ENCODE results near the gene FMN2.

Gene FMN2

DNA sequence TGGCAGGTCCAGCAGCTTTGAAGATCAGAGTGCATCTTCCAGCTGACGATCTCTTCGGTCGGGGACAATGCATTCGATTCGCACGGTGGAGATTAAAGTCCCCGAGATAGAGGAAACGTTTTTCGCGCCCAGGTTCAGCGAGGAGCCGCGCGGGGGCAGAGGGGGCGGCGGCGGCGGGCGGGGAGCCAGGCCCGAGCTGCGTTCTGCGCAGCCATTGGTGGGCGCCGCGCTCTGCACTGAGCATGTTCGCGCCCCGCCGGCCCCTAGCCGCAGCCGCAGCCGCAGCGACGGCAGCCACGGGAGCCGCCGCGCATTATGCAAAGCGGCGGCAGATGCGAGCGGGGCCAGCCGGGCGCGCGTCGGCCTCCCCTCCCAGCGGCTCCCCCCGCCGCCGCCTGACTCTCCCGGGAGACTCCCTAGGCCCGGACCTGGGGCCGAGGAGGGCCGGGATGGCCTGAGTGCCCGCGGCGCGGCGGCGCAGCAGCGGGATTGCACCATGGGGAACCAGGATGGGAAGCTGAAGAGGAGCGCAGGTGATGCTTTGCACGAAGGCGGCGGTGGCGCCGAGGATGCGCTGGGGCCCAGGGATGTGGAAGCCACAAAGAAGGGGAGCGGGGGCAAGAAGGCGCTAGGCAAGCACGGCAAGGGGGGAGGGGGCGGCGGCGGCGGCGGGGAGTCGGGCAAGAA, at the start of gene FMN2:
FMN2 (plus strand) TSS at position 270 of the 687 bp plus-strand sequence; CDS start at position 497, 227 bp downstream.
- DNase-seq (ENCODE audit: low spot score), result peak; percentile 70

DNA sequence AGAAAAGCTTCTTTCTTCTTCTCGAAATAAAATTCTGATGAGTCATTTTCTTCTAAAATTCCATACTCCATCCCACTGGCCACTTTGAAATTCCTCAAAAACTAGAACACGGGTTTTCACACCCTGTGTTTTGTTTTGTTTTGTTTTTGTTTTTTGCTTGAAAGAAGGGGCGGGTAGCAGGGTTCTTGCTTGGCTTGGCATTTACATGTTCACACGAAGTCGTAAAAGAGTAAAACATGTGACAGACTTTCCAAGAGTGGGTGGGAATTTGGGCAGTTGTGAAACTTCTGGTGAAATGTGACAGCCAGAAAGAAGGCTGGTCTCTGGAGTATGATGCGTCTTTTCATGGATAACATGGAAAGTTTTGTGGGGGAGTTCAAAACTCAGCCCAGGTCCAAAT, 47.1 kb upstream of the FMN2 start:
- DNase-seq (ENCODE audit: low spot score), result no peak

DNA sequence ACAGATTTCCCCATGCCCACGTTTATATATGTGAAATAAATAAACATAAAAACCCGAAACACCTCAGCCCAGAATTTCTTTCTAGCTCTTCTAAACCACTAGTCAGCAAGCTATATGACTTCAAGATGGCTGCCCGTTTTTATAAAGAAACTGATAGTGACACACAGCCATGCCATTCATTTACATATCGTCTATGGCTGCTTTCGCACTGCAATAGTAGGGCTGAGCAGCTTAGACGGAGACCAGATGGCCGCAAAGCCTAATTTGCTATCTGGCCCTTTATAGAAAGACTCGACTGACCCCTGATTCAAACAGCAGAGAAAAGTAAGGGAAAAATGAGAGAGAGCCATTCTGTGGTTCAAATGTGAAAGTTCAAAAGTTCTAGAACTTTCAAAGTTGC, 45.7 kb upstream of the FMN2 start:
- no peak for DNase-seq (ENCODE audit: low spot score)

DNA sequence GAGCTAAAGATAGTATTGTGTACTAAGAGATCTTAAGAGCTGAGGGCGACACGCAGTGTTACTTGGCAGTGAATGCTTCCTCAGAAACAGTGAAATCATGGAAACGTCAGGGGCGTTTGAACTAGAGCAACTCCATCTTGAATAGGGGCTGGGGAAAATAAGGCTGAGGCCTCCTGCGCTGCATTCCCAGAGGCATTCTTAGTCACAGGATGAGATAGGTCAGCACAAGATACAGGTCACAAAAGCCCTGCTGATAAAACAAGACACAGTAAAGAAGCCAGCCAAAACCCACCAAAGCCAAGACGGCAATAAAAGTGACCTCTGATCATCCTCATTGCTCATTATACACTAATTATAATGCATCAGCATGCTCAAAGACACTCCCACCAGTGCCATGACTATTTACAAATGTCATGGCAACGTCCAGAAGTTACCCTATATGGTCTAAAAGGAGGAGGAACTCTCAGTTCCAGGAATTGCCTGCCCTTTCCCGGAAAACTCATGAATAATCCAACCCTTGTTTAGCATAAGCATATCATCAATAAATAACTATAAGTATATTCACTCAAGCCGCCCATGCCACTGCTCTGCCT, 37.5 kb upstream of the FMN2 start:
- no peak for DNase-seq (ENCODE audit: low spot score)

DNA sequence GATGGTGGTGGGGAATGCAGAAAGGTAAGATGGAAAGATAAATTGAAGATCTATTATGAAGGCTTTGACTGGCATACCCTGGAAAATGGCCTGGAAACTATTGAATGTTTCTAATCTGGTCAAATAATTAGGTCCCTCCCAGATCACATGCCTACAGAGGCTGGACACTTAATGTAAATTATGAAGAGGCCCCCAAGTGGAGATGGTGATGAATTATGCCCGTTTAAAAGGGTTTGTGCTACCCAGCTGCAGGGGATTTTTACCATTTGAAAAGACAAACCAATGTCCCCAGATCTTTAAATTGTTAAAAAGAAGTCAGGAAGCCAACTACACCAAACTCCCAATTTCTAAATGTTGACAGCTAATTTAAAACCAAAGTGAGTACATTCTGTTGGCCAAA, 35.7 kb upstream of the FMN2 start:
- DNase-seq (ENCODE audit: low spot score), result no peak

DNA sequence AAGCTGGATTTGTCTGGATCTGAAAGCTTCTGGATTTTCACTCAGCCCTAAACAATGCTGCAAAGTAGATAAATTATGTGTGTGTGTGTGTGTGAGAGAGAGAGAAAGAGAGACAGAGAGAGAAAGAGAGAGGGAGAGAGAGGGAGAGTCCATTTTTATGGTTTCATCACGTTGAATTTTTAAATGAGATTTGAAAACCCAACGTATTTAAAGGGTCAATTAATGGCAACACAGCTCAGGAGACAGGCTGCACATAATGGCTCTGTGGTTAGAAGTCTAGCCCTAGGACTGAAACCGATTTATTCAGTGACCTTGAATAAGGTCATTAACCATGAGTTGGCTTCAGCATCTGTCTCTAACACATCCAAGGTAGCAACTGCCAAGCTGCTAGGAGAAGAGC, 35.3 kb upstream of the FMN2 start:
- no peak for DNase-seq (ENCODE audit: low spot score)

DNA sequence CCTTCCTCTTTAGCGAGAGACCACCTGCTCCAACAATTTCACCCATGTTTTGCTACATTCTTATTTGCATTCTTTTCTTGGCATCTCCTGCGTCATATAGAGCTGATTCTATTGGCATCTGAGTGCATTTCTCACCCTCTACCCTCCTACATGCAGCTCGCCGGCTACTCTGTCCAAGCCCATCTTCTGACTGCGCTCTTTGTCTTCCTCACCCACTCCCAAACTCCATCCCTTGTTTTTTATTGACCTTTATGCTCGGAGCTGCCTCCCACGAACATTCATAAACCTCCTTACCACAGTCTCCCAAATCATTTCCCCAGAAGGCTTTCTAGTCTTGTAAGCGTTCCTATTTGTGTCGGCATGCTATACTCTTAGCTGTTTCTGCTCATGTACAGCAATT, 33.6 kb upstream of the FMN2 start:
- no peak for DNase-seq (ENCODE audit: low spot score)

DNA sequence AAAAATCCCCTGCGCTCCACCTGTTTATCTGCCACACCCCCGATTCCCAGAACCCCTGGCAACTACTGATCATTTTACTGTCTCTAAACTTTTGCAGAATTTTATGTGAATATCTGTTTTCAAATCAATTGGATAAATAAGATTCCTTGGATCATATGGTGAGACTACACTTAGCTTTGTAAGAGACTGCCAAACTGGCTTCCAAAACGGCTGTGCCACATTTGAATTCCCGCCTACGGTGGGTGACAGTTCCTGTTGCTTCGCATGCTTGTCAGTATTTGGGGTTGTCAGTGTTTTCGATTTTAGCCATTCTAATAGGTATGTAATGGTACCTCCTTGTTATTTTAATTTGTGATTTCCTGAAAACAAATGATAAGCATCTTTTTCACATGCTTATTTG, 22.7 kb upstream of the FMN2 start:
- DNase-seq (ENCODE audit: low spot score), result no peak

DNA sequence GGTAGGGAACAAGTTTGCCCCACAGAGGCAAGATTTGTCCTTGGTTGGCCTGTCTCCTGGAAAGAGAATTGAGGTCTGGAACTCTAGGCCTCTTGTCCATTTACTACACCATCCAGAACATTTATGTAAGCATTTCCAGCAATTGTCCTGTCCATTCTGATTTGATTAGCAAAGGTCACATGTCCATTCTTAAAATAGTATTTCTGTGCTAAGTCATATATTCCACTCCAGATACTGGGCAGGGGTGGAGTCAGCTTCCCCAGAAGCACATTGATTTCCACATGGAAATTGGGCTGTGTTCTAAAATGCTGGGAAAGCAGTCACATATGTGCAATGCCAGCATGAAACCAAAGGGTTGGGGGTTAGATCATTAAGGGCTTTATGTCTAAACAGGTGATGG, 21.5 kb upstream of the FMN2 start:
- DNase-seq (ENCODE audit: low spot score), result no peak

DNA sequence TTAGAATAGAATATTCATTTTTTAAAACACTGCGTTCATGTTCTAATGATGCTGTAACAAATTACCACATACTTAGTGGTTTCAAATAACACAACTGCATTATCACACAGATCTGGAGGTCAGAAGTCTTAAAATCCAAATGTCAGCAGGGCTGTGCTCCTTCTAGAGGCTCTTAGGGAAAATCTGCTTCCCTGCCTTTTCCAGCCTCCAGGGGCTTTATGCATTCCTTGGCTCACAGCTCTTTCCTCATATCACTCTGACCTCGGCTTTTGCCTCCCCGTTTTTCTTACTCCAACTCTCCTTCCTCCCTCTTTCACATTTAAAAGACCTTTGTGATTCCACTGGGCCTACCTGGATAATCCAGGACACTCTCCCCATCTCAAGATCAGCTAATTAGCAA, 18.6 kb upstream of the FMN2 start:
- no peak for DNase-seq (ENCODE audit: low spot score)

DNA sequence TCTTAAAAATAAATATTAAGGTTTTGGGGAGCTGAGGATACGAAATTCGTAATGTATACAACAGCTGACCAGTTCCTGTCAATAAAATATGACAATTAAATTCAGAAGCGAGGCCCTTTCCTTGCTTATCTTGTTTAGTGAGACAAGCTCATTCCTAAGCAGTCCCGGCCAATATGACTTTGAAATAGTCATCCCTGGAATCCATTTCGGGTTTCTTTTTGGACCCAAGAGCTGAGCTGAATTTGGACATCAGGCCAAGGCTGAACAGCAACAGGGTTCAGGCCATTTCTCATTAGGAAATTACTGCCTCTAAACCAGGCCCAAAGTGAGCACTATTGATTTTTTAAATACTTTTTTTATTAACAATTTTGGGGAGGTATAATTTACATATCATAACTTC, 17.3 kb upstream of the FMN2 start:
- DNase-seq (ENCODE audit: low spot score), result no peak

DNA sequence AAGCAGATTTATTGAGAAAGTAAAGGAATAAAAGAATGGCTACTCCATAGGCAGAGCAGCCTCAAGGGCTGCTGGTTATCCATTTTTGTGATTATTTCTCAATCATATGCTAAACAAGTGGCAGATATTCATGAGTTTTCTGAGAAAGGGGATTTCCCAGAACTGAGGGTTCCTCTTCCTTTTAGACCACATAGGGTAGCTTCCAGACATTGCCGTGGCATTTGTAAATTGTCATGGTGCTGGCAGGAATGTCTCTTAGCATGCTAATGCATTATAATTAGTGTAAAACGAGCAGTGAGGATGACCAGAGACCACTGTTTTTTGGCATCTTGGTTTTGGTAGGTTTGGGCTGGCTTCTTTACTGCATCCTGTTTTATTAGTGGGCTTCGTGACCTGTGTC, 16.8 kb upstream of the FMN2 start:
- no peak for DNase-seq (ENCODE audit: low spot score)

DNA sequence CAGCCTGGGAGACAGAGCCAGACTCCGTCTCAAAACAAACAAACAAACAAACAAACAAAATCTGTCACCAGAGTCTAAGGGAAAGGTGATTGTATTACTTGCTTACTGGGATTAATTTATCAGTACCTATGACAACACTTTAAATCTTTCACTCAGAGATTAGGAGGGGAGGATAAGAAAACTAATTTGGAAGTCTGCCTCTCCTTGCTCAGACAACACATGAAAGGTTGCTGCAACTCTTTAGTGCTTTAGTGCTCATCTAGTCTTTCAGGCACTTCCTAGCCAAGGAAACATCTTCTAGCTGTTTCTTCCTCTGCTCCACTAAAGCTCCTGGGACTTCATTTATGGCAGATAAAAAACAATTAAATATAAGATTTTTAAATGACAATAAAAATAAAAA, 7.3 kb upstream of the FMN2 start:
- no peak for DNase-seq (ENCODE audit: low spot score)

DNA sequence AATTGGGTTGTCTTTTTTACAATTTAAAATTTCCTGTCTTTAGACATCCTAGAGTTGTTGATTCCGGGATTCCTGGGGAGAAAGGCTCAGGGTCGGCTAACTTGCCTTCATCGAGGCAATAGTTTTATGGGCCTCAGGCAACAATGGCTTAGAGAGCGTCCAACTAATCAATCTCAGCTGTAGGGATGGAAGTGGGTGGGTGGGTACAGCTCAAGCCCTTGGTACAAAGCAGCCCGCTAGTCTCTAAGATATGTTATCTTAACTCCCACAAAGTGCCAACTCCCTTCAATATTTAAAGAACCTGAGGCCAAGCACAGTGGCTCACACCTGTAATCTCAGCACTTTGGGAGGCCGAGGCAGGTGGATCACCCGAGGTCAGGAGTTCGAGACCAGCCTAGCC, 6.9 kb upstream of the FMN2 start:
- DNase-seq (ENCODE audit: low spot score), result no peak

DNA sequence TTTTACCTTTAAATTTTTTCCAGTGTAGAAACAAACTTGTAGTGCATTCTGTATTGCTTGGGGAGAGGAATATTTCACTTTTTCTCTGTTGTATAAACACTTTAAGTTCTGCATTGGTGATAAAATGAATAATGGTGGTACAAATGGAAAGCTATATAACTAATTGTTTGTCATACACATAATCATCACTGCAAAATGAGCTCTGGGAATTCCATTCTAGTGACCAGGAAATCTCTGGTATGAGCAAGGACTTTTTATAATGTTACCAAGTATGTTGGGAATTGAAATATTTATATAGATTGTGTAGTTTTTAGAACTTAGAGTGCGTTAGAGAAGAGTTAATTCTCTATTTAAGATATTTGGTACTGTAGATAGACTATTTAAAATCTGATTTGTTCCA, 5.0 kb upstream of the FMN2 start:
- no peak for DNase-seq (ENCODE audit: low spot score)

DNA sequence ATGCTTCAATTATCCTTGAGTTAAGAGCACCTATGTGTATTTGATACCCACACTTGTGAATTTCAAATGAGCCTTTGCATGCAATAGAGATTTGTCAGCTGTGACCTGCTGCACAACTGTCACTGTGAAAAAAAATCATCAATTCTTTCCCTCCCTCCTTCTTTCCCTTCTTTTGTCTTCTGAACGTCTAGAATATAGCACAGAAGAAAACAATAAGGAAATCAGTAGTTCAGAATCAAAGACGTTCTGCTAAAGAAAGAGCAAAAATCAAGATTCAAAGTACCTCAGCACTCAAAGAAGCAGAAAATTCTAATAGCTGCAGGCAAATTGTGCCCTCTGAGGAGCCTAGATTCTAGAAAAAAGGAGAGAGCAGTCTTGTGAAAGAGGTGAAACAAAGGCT, 1.7 kb upstream of the FMN2 start:
- DNase-seq (ENCODE audit: low spot score), result no peak

DNA sequence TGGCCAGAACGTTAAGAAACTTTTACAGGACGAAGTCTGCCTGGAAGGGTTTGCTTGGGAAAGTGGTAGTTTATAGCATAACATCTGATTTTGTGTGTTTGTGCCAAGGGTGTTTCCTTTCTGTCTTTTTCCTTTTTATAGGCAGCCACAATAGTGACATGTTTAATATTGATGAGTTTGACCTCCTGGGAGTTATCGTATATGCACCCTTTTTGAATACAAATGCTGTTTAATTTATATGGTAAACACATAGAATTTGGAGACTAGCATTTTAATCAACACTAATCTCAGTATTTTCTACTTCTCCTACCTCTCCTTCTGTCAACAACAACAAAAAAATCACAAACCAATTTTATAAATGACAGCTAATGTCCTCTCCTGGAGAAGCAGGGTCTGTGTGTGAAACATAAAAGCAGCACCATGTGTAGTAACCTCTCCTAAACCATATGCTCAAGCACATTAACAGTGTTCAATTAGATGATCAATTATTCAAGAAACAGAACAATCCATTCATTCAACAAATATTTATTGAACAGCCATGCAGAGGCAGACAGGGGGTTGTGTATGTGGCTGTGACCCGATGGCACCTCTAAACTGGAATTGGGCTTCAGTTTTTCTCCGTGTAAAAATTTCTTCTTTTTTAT, 604 bp upstream of the FMN2 start:
- no peak for DNase-seq (ENCODE audit: low spot score)

DNA sequence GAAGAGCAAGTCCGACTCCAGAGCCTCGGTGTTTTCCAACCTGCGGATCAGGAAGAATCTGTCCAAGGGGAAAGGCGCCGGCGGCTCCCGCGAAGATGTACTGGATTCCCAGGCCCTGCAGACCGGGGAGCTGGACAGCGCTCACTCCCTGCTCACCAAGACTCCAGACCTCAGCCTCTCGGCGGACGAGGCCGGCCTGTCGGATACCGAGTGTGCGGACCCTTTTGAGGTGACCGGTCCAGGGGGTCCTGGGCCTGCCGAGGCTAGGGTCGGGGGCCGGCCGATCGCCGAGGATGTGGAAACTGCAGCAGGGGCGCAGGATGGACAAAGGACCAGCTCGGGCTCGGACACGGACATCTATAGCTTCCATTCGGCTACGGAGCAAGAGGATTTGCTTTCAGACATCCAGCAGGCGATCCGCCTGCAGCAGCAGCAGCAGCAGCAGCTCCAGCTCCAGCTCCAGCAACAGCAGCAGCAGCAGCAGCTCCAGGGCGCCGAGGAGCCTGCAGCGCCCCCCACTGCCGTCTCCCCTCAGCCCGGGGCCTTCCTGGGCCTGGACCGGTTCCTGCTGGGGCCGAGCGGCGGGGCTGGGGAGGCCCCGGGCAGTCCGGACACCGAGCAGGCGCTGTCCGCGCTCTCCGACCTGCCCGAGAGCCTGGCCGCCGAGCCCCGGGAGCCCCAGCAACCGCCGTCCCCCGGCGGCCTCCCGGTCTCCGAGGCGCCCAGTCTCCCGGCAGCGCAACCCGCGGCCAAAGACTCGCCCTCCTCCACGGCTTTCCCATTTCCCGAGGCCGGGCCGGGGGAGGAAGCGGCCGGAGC, 827 bp downstream of the FMN2 start:
- peak; percentile 42 for DNase-seq (ENCODE audit: low spot score)

DNA sequence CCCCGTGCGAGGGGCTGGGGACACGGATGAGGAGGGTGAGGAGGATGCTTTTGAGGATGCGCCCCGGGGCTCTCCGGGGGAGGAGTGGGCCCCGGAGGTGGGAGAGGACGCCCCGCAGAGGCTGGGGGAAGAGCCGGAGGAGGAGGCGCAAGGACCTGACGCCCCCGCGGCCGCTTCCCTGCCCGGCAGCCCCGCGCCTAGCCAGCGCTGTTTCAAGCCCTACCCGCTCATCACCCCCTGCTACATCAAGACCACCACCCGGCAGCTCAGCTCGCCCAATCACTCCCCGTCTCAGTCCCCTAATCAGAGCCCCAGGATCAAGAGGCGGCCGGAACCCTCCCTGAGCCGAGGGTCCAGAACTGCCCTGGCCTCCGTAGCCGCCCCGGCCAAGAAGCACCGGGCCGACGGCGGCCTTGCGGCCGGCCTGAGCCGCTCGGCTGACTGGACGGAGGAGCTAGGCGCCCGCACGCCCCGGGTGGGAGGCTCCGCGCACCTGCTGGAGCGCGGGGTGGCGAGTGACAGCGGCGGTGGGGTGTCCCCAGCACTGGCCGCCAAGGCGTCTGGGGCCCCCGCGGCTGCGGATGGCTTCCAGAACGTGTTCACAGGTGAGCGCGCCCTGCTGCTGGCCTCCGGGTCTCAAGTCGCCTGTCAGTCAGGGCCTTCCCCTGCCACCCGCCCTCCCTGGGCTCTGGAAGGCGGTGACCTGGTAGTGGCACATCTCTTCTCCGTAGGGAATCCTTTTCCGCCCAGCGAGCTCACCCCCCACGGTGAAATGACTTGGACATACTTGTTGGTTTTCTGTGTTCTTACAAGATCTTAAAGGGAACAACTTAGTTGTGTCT, 1.7 kb downstream of the FMN2 start:
- DNase-seq (ENCODE audit: low spot score), result no peak

DNA sequence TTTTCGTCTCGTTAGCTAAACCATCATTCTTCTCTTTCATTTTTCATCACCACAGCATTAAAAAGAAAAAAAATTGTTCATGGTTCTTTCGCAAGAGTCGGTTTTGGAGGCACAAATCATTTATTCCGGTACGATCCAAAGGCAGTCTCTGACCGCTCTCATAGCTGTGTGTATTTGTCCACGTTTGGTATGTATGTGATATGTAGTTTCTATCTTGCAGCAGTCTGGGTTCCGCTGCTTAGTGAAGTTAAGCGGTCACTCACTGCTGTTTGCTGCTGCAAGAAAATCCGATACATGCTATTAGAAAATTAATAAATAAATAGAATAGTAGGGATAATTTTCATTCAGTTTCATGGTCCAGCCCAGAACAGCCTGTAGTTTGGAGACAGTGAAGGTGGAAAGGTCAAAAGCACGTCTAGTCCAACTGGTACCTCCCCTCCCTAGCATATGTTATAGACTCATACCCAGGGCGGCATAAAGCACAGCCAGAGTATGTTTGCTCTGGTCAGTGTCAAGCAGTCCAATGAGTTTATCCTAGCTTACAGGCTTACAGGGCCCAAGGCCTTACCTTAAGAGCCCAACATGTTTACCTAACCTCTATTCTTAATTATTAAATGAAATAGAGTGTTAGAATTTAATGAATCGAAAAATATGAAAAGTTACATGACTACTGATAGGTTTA, 2.5 kb downstream of the FMN2 start:
- DNase-seq (ENCODE audit: low spot score), result no peak

DNA sequence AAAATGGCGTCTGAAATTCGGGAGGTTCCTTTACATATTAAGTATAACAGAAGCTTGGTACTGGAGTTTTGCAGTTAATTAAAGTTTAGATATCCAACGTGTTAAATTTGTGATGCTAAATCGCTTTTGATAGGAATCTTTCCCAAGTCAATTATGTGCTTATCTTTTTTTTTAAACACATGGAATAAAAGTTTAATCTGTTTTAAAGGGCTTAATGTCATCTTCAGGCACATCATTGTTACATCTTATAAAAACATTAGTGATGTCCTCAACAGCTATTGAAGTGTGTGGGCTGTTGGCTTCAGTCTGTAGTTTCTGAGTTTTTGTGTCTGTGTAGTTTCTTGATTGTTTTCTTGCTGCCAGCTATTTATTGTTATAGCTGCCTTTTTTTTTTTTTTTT, 5.3 kb downstream of the FMN2 start:
- no peak for DNase-seq (ENCODE audit: low spot score)
